ENCODE data around the gene SNRNP25.

DNA sequence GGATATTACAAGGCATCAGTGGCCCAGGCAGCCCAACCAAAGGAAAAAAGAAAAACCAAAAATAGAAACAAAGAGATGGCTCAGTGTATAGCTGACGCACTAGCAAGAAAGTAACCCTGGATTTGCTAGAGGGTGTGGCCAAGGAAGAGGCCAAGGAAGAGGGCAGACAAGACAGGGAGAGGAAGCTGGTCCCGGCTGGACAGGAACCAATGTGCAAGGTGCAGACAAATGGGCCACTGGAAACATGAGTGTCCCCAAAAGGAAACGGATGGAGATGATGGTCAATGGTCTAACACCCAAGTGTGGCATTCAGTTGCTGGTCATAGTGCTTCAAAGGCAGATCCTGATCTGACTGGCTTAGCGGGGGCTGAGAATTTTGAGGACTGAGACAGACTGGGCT, 10.9 kb upstream of the SNRNP25 start:
- TF ChIP-seq, protein P1, sequence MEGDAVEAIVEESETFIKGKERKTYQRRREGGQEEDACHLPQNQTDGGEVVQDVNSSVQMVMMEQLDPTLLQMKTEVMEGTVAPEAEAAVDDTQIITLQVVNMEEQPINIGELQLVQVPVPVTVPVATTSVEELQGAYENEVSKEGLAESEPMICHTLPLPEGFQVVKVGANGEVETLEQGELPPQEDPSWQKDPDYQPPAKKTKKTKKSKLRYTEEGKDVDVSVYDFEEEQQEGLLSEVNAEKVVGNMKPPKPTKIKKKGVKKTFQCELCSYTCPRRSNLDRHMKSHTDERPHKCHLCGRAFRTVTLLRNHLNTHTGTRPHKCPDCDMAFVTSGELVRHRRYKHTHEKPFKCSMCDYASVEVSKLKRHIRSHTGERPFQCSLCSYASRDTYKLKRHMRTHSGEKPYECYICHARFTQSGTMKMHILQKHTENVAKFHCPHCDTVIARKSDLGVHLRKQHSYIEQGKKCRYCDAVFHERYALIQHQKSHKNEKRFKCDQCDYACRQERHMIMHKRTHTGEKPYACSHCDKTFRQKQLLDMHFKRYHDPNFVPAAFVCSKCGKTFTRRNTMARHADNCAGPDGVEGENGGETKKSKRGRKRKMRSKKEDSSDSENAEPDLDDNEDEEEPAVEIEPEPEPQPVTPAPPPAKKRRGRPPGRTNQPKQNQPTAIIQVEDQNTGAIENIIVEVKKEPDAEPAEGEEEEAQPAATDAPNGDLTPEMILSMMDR (IDR thresholded peaks at IDR 0.05) = no peak
- no peak for TF ChIP-seq POLR2AphosphoS5 (IDR thresholded peaks at IDR 0.05)
- TF ChIP-seq EP300 (IDR thresholded peaks at IDR 0.05) = no peak
